UCSD-AML1 (cell line): ENCODE results near the gene TESK1.

Source experiments
- DNase-seq: peaks from one replicate; lab custom pipeline; 2025; ENCODE audit not compliant: unreplicated experiment; lab: John Stamatoyannopoulos, UW

Gene TESK1

GRCh38 chr9:35604578-35605350 is at the start of gene TESK1:
TSS of gene TESK1 (plus strand) at chr9:35605262. CDS start at chr9:35605620, 358 bp downstream.
- DNase-seq: peak; percentile 80

- DNase-seq: no peak
These were observed 49.2 kb upstream of the TESK1 start for GRCh38 chr9:35555881-35556280.

DNA sequence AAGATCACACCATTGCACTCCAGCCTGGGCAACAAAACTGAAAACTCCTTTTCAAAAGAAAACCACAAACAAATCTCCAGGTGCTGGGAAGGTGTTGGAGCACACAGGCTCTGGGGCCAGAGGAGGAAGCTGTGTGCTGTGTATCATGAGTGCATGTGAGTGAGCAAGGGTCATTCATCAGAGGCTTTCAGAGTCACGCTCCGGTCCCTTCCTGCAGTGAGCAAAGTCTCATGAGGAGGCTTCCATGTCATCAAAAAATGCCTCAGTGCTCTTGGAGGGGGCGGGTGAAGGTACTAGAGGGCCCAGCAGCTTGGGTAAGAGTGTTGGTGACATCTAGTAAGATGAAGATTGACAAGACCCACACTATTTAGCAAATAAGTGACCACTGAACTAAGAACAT is 48.3 kb upstream of the TESK1 start:
- DNase-seq: no peak

- DNase-seq: no peak
These were observed 47.7 kb upstream of the TESK1 start for GRCh38 chr9:35557320-35557719.

GRCh38 chr9:35558185-35558584 is 46.9 kb upstream of the TESK1 start:
- DNase-seq: no peak

- no peak for DNase-seq
These were observed 45.1 kb upstream of the TESK1 start for GRCh38 chr9:35559792-35560530.

DNA sequence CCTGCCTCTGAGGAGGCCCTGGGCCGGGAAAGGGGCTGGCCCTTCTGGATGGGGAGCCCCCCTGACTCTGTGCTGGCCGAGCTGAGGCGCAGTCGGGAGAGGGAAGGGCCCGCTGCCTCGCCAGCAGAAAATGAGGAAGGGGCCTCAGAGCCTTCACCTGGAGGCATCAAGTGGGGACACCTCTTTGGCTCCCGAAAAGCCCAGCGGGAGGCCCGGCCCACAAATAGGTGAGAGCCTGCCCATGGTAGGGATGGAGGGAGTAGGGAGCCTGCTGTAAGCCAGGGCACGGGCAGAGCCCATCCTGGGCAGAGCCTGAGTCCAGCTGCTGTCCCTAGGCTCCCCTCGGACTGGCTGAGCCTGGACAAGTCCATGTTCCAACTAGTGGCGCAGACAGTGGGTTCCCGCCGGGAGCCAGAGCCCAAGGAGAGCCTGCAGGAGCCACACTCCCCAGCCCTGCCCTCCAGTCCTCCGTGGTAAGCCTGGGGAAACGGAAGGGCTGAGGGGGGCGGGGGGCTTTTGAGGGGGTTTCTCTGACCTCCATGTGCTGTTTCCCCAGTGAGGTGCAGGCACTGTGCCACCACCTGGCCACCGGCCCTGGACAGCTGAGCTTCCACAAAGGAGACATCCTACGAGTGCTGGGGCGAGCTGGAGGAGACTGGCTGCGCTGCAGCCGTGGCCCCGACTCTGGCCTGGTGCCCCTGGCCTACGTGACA is 44.3 kb upstream of the TESK1 start:
- DNase-seq: no peak

- no peak for DNase-seq
These were observed 43.4 kb upstream of the TESK1 start for GRCh38 chr9:35561468-35562261.

DNA sequence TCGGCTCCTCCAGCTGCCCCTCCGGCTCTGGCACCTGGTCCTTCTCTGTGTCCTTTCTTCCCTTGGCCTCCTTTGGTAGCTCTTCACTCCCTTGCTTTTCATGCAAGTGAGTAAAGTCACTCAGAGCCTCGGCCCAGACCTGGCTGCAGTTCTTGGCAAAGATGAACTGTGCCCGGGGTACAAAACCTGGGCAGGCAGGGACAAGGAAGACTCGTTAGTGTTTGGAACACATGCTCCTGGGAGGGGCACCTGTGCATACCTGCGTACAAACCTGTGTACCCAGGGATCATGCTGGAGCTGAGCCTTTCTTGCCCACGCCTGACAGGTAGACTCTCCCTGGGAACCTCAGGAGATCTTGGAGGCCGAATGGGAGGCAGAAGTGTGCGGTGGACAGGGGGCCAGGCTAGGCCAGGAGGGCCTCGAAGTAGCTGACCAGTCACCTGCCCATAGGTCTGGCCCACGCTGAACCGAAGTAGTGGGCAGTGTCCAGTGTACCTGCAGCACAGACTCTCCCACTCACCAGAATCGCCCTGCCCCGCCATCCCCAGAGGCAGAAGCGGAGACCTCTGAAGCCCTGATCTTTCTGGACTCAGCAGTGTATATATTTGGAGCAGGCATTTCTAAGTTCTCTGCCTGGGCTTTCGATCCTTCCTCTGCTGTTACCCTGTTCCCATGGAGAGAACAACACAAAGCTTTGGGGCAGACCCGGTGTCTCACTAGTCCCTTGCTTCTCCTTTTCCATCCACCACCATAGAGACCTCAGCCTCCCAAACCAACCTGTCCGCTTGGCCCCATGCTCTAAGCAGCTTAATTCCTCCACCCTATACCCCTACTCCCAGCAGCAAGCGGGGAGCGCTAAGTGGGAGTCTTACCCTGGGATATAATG is 41.9 kb upstream of the TESK1 start:
- no peak for DNase-seq

DNA sequence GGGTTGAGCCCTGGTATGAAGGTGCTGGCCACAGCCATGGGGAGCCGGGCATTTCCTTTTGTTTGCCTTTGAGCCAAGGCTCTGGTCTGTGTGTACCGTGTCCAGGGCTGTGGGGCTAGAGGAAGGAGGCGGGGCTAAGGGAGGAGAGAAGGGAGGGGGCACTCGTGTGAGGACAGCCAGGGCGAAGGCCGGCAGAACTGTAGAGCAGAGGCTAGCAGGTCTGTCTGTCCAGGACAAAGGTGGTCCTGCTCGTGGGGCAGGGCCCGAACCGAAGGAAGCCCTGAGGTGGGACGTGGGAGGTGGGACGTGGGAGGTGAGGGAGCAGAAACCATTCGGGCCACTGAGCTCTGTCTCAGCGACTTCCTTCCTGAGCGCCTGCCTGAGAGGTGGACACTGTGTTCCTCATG is 41.3 kb upstream of the TESK1 start:
- DNase-seq: no peak

- DNase-seq: no peak
These were observed 40.4 kb upstream of the TESK1 start for GRCh38 chr9:35564658-35565061.

DNA sequence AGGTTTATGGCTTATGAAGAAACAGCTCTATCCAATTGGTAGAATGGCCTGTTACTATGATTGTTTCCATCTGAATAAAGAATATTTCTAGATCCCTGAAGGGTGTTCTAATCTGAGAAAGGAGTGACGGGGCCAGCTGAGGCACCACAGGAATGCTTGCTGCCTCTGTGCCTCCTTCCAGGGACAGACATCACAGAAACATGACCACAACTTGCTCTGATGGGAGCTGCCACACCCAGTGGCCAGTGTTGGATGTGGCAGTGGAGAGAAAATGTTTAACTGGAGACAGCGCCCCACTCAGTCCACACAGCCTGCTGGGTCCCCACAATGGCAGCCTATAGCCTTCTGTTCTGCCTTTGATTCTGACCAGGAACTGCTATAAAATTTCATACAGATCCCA is 38.6 kb upstream of the TESK1 start:
- no peak for DNase-seq

- DNase-seq: no peak
These were observed 36.9 kb upstream of the TESK1 start for GRCh38 chr9:35568196-35568595.

GRCh38 chr9:35569206-35569605 is 35.9 kb upstream of the TESK1 start:
- no peak for DNase-seq

DNA sequence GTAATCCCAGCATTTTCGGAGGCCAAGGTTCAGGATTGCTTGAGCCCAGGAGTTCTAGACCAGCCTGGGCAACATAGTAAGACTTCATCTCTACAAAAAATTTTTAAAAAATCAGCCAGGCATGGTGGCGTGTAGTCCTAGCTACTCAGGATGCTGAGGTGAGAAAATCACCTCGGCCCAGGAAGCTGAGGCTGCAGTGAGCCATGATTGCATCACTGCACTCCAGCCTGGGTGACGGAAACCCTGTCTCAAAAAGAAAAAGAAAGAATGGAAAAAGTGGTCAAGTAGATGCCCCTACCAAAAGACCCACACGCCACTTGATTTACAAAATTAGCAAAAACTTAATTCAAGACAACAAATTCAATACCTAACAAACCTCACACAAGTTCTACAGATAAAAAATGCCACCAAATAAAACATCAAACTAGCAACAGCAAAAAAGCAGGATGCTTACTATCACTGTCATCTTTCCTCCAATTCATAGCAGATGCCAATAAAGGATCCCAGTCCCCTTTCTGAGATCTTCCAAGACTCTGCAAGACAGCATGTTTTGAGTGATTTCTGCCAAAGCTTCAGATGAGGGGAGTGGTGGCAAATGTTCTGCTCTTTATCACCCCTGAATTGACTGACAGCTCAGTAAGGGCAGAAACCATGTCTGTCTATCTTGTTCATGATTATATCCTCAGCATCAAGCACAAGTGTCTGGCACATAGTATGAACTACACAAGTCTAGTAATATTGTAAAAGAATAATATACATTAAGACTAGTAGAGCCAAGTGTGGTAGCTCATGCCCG is 34.2 kb upstream of the TESK1 start:
- no peak for DNase-seq

DNA sequence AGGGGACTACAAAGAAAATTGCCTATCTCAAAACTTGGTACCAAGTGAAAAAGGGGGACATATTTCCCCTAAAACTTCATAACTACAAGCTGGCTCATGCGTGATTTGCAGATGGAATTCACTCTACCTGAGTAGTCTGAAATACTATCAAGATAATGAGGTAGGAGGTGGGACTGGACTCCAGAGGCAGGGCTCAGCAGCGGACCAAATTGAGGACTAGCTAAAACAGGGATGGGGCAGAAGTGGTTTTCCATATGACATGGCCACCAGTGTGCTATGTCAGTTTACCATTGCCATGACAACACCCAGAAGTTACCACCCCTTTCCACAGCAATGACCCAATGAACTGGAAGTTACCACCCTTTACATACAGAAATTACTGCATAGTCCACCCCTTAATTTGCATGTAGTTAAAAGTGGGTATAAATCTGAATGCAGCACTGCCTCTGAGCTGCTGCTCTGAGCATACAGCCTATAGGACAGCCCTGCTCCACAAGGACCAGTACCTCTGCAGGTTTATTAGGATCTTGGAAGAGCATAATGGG is 30.4 kb upstream of the TESK1 start:
- no peak for DNase-seq

DNA sequence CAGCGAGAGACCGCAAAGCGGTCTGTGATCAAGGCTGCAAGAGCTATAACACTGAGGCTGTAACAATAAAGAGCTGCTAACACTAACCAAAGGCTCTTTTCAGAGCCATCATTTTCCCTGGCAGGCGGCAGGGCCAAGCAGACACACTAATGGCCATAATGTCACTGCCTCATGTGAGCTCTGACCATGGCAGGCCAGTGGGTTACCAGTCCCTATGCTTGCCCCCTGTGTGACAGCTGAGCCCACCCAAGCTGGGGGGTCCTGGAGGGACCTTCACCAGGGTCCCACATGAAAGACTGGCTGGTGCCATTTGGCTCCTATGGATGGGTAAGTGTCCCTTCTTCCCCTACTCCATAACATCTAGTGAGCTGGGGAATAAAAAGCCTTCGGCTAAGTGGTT is 29.6 kb upstream of the TESK1 start:
- no peak for DNase-seq

DNA sequence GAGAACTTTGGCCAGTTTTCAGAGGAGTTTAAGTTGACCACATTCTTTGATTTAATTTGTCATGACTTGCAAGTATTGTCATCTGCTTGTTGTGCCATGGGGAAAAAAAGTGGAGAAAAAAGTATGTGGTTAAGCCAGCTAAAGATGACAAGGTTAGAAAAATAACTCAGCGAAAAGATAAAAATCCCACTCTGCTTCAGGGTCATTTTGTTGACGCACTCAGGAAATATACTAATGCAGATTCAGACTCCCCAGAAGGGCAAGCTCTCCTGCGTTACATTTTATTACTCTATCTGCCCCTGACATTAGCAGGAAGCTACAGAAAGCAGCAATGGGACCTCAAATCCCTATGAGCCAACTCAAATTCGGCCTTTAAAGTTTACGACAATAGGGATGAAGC is 27.6 kb upstream of the TESK1 start:
- DNase-seq: no peak

DNA sequence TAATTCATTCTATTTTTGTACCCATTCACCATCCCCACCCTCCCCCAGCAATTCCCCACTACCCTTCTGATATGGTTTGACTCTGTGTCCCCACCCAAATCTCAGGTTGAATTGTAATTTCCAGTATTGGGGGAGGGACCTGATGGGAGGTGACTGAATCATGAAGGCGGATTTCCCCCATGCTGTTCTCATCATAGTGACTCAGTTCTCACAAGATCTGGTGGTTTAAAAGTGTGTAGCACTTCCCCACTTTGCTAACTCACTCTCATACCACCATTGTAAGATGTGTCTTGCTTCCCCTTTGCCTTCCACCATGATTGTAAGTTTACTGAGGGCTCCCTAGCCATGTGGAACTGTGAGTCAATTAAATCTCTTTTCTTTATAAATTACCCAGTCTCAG is 25.9 kb upstream of the TESK1 start:
- DNase-seq: no peak
